ENCODE measurements around the gene SGSM1. TPM values are rescaled to one million over a fixed set of nuclear protein-coding genes. Genes with fewer than 3 reads are reported as not detected.

The SGSM1 gene
- total and polyA plus RNA-seq, 2 donors = 0.38 to 0.71 TPM

DNA sequence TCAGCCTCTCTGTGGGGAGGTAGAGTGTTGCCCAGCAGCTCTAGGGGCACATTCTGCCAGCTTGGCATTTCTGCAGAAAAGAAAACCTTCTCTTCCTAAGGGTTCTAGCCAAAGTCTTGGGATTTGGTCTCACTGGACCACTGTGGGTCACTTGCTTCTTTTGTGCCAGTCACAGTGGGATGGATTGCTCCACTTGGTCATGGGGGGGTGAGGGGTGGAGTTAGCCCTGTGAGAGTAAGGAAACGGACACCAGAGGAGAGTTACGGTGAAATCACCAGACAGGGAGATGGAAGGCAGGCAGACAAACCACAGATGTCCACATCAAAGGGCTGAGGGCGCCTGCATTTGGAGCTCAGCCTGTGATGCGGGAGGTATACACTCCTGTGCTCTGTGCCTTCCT lies 10.8 kb downstream of the SGSM1 start:
- no peak for DNase-seq (ENCODE audit: low read depth in 6 of 9, low spot score in 9 of 9)
- 83% methylated on average over 4 of the region's 4 CpGs for WGBS
- Histone ChIP-seq H3K27ac (ENCODE audit: low read depth in 1 of 2, low read length in 1 of 2) (no peak overlapping the region), H3K4me1 (ENCODE audit: control insufficient read depth in 2 of 2, insufficient read depth in 2 of 2, low read length in 2 of 2) (no peaks in the 10 kb centered on the region), H3K4me3 (ENCODE audit: low read length in 2 of 2) (no peak overlapping the region), H3K27me3 (ENCODE audit: control insufficient read depth in 2 of 2, insufficient read depth in 1 of 2, low read length in 1 of 2) (peaks cover 0 to 3% of the 10 kb centered on the region in 2 donors), H3K9me3 (ENCODE audit: control insufficient read depth in 2 of 2, insufficient read depth in 1 of 2, low read length in 1 of 2) (peaks cover 3 to 4% of the 10 kb centered on the region in 2 donors), H3K36me3 (ENCODE audit: control insufficient read depth in 2 of 2, insufficient read depth in 2 of 2, low read length in 1 of 2) (no peaks in the 10 kb centered on the region)

DNA sequence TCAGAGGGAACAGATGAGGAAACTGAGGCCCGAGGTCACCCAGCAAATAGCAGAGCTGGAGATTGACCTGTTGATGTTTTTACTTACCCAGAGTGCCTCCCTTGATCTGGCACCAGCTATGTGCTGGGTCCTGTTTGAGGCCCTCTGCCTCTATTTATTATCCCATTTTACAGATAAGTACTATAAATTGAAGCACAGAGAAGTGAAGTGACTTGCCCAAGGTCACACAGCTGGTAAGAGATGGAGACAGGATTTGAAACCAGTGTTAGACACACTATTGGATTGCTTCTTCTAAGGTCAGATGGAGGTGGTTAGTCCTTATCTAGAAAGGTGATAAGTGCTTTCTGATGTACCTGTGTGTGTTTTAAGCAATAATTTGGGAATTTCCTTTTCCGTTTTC lies 13.5 kb downstream of the SGSM1 start:
- no peak for DNase-seq (ENCODE audit: low read depth in 6 of 9, low spot score in 9 of 9)
- no peaks in the 10 kb centered on the region for H3K36me3 ChIP-seq (ENCODE audit: control insufficient read depth in 2 of 2, insufficient read depth in 2 of 2, low read length in 1 of 2)
- no peaks in the 10 kb centered on the region for H3K4me1 ChIP-seq (ENCODE audit: control insufficient read depth in 2 of 2, insufficient read depth in 2 of 2, low read length in 2 of 2)
- no peak overlapping the region for H3K27ac ChIP-seq (ENCODE audit: low read depth in 1 of 2, low read length in 1 of 2)
- 46% methylated on average over 2 of the region's 2 CpGs for WGBS
- H3K9me3 ChIP-seq (ENCODE audit: control insufficient read depth in 2 of 2, insufficient read depth in 1 of 2, low read length in 1 of 2) = peaks cover 3 to 4% of the 10 kb centered on the region in 2 donors
- no peak overlapping the region for H3K4me3 ChIP-seq (ENCODE audit: low read length in 2 of 2)
- no peaks in the 10 kb centered on the region for H3K27me3 ChIP-seq (ENCODE audit: control insufficient read depth in 2 of 2, insufficient read depth in 1 of 2, low read length in 1 of 2)

DNA sequence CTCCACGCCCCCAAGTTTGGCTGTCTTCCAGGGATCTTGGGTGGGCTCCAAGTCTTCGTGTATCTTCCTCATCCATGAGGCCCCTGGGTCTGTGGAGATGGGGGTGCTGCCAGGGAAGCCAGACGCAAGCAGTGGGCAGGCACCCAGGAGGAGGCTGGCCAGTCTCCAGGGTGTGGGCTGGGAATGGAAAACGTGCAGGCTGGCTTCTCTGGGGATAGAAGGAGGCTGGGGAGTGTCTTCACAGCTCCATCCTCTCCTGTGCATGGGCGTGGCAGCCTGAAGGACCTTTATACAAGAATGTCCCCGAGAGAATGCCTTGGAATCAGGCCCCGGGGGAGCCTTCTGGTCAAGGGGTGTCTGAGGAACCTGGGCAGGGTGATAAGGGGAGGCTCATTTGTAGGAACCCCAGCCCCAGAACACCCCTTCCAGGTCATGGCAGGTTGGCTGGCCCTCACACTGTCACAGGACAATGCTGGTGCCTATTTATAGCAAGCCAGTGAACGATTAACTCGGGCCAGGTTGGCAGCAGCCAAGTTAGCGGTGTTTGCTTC lies 14.0 kb downstream of the SGSM1 start:
- H3K27ac ChIP-seq (ENCODE audit: low read depth in 1 of 2, low read length in 1 of 2) = no peak overlapping the region
- H3K4me1 ChIP-seq (ENCODE audit: control insufficient read depth in 2 of 2, insufficient read depth in 2 of 2, low read length in 2 of 2) = no peaks in the 10 kb centered on the region
- no peak overlapping the region for H3K4me3 ChIP-seq (ENCODE audit: low read length in 2 of 2)
- DNase-seq (ENCODE audit: low read depth in 6 of 9, low spot score in 9 of 9) = no peak
- WGBS = 62% methylated on average over 10 of the region's 10 CpGs
- H3K36me3 ChIP-seq (ENCODE audit: control insufficient read depth in 2 of 2, insufficient read depth in 2 of 2, low read length in 1 of 2) = no peaks in the 10 kb centered on the region
- H3K27me3 ChIP-seq (ENCODE audit: control insufficient read depth in 2 of 2, insufficient read depth in 1 of 2, low read length in 1 of 2) = no peaks in the 10 kb centered on the region
- H3K9me3 ChIP-seq (ENCODE audit: control insufficient read depth in 2 of 2, insufficient read depth in 1 of 2, low read length in 1 of 2) = peaks cover 0 to 3% of the 10 kb centered on the region in 2 donors

DNA sequence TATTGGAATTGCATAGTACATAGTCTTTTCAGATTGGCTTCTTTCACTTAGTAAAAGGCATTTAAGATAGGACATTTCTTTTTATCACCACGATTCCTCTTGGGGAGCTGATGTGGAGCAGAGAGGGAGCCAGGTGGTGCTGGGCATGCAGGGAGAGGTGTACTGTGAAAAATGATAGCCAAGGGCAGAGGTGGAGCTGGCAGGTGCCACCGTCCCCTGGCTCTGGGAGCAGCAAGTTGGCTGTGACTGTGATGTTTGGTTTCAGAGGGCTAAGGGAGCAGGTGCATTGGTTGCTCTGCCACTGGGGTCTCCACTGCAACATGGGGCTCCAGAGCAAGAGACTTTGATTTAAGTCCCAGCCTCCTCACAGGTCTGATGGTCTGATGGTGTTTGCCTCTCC lies 16.5 kb downstream of the SGSM1 start:
- 82% methylated on average over 2 of the region's 2 CpGs for WGBS
- H3K4me3 ChIP-seq (ENCODE audit: low read length in 2 of 2) = no peak overlapping the region
- H3K27me3 ChIP-seq (ENCODE audit: control insufficient read depth in 2 of 2, insufficient read depth in 1 of 2, low read length in 1 of 2) = no peaks in the 10 kb centered on the region
- DNase-seq (ENCODE audit: low read depth in 6 of 9, low spot score in 9 of 9) = no peak
- no peak overlapping the region for H3K27ac ChIP-seq (ENCODE audit: low read depth in 1 of 2, low read length in 1 of 2)
- no peaks in the 10 kb centered on the region for H3K36me3 ChIP-seq (ENCODE audit: control insufficient read depth in 2 of 2, insufficient read depth in 2 of 2, low read length in 1 of 2)
- H3K4me1 ChIP-seq (ENCODE audit: control insufficient read depth in 2 of 2, insufficient read depth in 2 of 2, low read length in 2 of 2) = no peaks in the 10 kb centered on the region
- H3K9me3 ChIP-seq (ENCODE audit: control insufficient read depth in 2 of 2, insufficient read depth in 1 of 2, low read length in 1 of 2) = no peaks in the 10 kb centered on the region

DNA sequence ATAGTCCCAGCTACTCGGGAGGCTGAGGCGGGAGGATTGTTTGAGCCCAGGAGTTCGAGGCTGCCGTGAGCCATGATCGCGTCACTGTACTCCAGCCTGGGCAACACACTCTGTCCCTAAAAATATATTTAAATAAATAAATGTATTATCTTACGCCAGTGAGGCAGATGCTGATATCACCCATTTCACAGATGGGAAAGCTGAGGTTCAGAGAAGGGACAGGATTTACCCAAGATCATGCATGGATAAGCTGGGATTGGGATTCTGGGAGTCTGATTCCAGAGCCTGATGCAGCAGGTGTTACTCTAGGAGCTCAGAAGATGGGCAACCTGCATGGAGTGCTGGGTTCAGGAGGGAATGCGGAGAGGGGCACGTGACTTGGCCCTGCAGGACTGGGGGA lies 17.8 kb downstream of the SGSM1 start:
- H3K4me1 ChIP-seq (ENCODE audit: control insufficient read depth in 2 of 2, insufficient read depth in 2 of 2, low read length in 2 of 2) = no peaks in the 10 kb centered on the region
- H3K4me3 ChIP-seq (ENCODE audit: low read length in 2 of 2) = no peak overlapping the region
- no peak overlapping the region for H3K27ac ChIP-seq (ENCODE audit: low read depth in 1 of 2, low read length in 1 of 2)
- H3K9me3 ChIP-seq (ENCODE audit: control insufficient read depth in 2 of 2, insufficient read depth in 1 of 2, low read length in 1 of 2) = no peaks in the 10 kb centered on the region
- WGBS = 96% methylated on average over 9 of the region's 9 CpGs
- H3K27me3 ChIP-seq (ENCODE audit: control insufficient read depth in 2 of 2, insufficient read depth in 1 of 2, low read length in 1 of 2) = no peaks in the 10 kb centered on the region
- no peak for DNase-seq (ENCODE audit: low read depth in 6 of 9, low spot score in 9 of 9)
- H3K36me3 ChIP-seq (ENCODE audit: control insufficient read depth in 2 of 2, insufficient read depth in 2 of 2, low read length in 1 of 2) = no peaks in the 10 kb centered on the region

DNA sequence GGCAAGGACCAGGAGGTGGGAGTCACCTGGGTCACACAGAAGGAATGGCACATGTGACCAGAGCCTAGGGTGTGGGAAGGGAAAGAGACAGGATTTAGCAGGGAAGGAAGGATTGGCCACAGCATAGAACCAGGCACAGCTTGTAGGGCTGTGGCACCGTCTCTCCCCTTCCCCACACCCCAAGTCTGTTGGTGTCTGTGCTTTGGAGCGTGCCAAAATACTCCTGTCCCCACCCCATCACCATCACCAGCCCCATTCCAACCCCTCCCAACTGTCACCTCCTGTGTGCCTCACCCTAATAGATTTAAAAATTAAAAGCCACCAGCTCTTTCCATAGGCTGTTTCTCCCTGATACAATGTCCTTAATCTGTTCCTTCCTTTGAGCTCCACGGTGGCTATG lies 18.2 kb downstream of the SGSM1 start:
- DNase-seq (ENCODE audit: low read depth in 6 of 9, low spot score in 9 of 9) = no peak
- H3K9me3 ChIP-seq (ENCODE audit: control insufficient read depth in 2 of 2, insufficient read depth in 1 of 2, low read length in 1 of 2) = no peaks in the 10 kb centered on the region
- H3K27ac ChIP-seq (ENCODE audit: low read depth in 1 of 2, low read length in 1 of 2) = no peak overlapping the region
- no peaks in the 10 kb centered on the region for H3K27me3 ChIP-seq (ENCODE audit: control insufficient read depth in 2 of 2, insufficient read depth in 1 of 2, low read length in 1 of 2)
- H3K4me3 ChIP-seq (ENCODE audit: low read length in 2 of 2) = no peak overlapping the region
- H3K4me1 ChIP-seq (ENCODE audit: control insufficient read depth in 2 of 2, insufficient read depth in 2 of 2, low read length in 2 of 2) = no peaks in the 10 kb centered on the region
- WGBS = 75% methylated on average over 3 of the region's 3 CpGs
- H3K36me3 ChIP-seq (ENCODE audit: control insufficient read depth in 2 of 2, insufficient read depth in 2 of 2, low read length in 1 of 2) = no peaks in the 10 kb centered on the region

DNA sequence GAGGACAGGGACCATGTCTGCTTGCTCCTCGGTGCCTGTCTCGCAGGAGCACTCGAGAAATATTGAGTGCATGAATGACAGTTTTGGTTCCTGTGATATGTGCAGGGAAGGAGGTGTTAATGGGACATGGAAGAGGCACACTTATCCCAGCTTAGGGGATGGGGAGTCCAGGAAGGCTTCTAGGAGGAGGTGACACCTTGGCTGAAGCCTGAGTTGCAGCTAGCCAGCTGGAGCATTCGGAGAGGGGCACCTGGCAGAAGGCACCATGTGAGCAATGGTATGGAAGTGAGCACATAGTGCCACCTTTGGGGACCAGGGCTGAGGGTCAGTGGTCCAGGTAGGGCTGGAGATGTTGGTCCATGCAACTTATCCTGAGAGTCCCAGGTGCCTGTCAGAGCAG lies 18.9 kb downstream of the SGSM1 start:
- Histone ChIP-seq H3K9me3 (ENCODE audit: control insufficient read depth in 2 of 2, insufficient read depth in 1 of 2, low read length in 1 of 2) (no peaks in the 10 kb centered on the region), H3K27ac (ENCODE audit: low read depth in 1 of 2, low read length in 1 of 2) (no peak overlapping the region), H3K36me3 (ENCODE audit: control insufficient read depth in 2 of 2, insufficient read depth in 2 of 2, low read length in 1 of 2) (no peaks in the 10 kb centered on the region), H3K4me1 (ENCODE audit: control insufficient read depth in 2 of 2, insufficient read depth in 2 of 2, low read length in 2 of 2) (no peaks in the 10 kb centered on the region), H3K4me3 (ENCODE audit: low read length in 2 of 2) (no peak overlapping the region), H3K27me3 (ENCODE audit: control insufficient read depth in 2 of 2, insufficient read depth in 1 of 2, low read length in 1 of 2) (no peaks in the 10 kb centered on the region)
- DNase-seq (ENCODE audit: low read depth in 6 of 9, low spot score in 9 of 9) = no peak
- WGBS = 92% methylated on average over 4 of the region's 4 CpGs

DNA sequence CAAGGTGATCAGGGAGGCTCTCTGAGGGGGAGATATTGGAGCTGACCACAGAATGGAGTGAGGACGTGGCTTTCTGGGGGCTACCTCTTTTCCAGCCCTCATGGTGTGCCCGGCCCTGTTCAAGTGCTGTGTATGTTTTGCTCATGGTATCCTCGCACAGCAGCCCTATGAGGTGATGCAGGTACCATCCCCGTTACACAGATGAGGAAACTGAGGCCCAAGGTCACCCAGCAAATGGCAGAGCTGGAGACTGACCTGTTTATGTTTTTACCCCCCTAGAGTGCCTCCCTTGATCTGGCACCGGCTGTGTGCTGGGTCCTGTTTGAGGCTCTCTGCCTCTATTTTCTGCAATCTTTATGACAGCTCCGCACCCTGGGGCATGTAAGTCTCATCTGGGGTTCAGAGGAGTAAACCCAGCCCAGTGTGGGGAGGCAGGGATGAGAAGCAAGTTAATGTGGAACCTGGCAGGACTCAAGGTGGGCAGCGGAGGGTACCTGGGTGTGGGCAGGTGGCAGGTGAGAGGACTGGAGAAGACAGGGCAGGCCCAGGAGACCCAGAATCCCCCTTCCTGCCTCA lies 20.8 kb downstream of the SGSM1 start:
- no peak for DNase-seq (ENCODE audit: low read depth in 6 of 9, low spot score in 9 of 9)
- 95% methylated on average over 7 of the region's 7 CpGs for WGBS
- no peaks in the 10 kb centered on the region for H3K4me1 ChIP-seq (ENCODE audit: control insufficient read depth in 2 of 2, insufficient read depth in 2 of 2, low read length in 2 of 2)
- no peaks in the 10 kb centered on the region for H3K9me3 ChIP-seq (ENCODE audit: control insufficient read depth in 2 of 2, insufficient read depth in 1 of 2, low read length in 1 of 2)
- H3K4me3 ChIP-seq (ENCODE audit: low read length in 2 of 2) = no peak overlapping the region
- H3K27ac ChIP-seq (ENCODE audit: low read depth in 1 of 2, low read length in 1 of 2) = no peak overlapping the region
- peaks cover 0 to 11% of the 10 kb centered on the region in 2 donors for H3K27me3 ChIP-seq (ENCODE audit: control insufficient read depth in 2 of 2, insufficient read depth in 1 of 2, low read length in 1 of 2)
- no peaks in the 10 kb centered on the region for H3K36me3 ChIP-seq (ENCODE audit: control insufficient read depth in 2 of 2, insufficient read depth in 2 of 2, low read length in 1 of 2)

DNA sequence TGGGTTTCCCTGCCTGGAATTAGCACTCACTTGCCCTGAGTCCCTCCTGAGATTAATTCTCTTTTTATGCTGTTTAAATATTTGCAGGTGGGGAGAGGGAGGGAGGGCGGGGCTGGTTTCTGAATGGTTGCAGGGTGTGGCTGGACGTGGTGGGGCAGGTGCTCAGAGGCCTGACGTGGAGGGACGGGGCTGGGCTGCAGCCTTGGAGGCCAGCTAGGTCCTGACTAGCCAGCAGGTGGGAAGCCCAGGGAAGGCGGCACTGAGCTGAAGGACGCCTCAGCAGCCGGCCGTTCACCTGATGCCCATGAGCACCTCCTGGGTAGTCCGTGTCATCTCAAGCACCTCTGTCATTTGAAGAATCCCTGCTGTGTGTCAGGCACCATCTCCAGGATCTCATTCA lies 21.3 kb downstream of the SGSM1 start:
- no peak overlapping the region for H3K4me3 ChIP-seq (ENCODE audit: low read length in 2 of 2)
- peaks cover 0 to 13% of the 10 kb centered on the region in 2 donors for H3K27me3 ChIP-seq (ENCODE audit: control insufficient read depth in 2 of 2, insufficient read depth in 1 of 2, low read length in 1 of 2)
- WGBS = 95% methylated on average over 9 of the region's 9 CpGs
- no peak for DNase-seq (ENCODE audit: low read depth in 6 of 9, low spot score in 9 of 9)
- no peaks in the 10 kb centered on the region for H3K36me3 ChIP-seq (ENCODE audit: control insufficient read depth in 2 of 2, insufficient read depth in 2 of 2, low read length in 1 of 2)
- H3K27ac ChIP-seq (ENCODE audit: low read depth in 1 of 2, low read length in 1 of 2) = no peak overlapping the region
- H3K9me3 ChIP-seq (ENCODE audit: control insufficient read depth in 2 of 2, insufficient read depth in 1 of 2, low read length in 1 of 2) = no peaks in the 10 kb centered on the region
- no peaks in the 10 kb centered on the region for H3K4me1 ChIP-seq (ENCODE audit: control insufficient read depth in 2 of 2, insufficient read depth in 2 of 2, low read length in 2 of 2)

Measured in thymus (tissue), 11 donors.